IMR-90 (cell line): ENCODE data around the gene DUSP11. TPM values are rescaled to one million over a fixed set of nuclear protein-coding genes. Genes with fewer than 3 reads are reported as not detected.

Experiments used
- ATAC-seq: fragments of 200-7000 bp; cut with Tn5 transposase; 2 replicates; pipeline ENCODE4 v1.9.1; 2020; ENCODE audit warnings: low read depth, mild to moderate bottlenecking, moderate library complexity
- BruUV-seq: library from RNA; stranded (reverse); fragments of 400-500 nt; replicated peaks from 2 replicates; lab custom pipeline; 2021; lab: Mats Ljungman, UMichigan
- CTCF ChIA-PET: fragments of 300-600 bp; formaldehyde crosslinking; extraction: SDS; loops from one replicate; lab custom pipeline; 2021; ENCODE audit warnings: antibody characterized with exemption; lab: Yijun Ruan, JAX
- POLR2A ChIA-PET: fragments of 300-600 bp; sonication (Branson Sonifier 250); formaldehyde crosslinking; loops from one replicate; lab custom pipeline; 2022; ENCODE audit warnings: antibody characterized with exemption; ENCODE audit not compliant: unreplicated experiment; lab: Charles Lee
- DNase-seq: peaks from one replicate; pipeline ENCODE4 v3.0.0; 2013
- H2AFZ ChIP-seq: replicated peaks from 2 replicates; pipeline ENCODE3; 2013; ENCODE audit warnings: low read length, mild to moderate bottlenecking; ENCODE audit not compliant: poor library complexity
- H2AK5ac ChIP-seq: 2 replicates; pipeline ENCODE4 v1.6.1; 2013; ENCODE audit warnings: low read depth, low read length, inconsistent platforms
- H2AK9ac ChIP-seq: replicated peaks from 2 replicates; pipeline ENCODE3; 2013; ENCODE audit warnings: mild to moderate bottlenecking, low read depth, low read length, moderate library complexity; ENCODE audit not compliant: poor library complexity
- H2BK120ac ChIP-seq: 2 replicates; pipeline ENCODE4 v1.6.1; 2013; ENCODE audit warnings: low read depth, low read length, inconsistent platforms
- H2BK15ac ChIP-seq: 3 replicates; pipeline ENCODE4 v1.6.1; 2013; ENCODE audit warnings: low read depth, low read length, inconsistent platforms
- H2BK20ac ChIP-seq: 2 replicates; pipeline ENCODE4 v1.6.1; 2013; ENCODE audit warnings: low read depth, mild to moderate bottlenecking, inconsistent platforms, low read length, moderate library complexity
- H2BK5ac ChIP-seq: 2 replicates; pipeline ENCODE4 v1.6.1; 2013; ENCODE audit warnings: mild to moderate bottlenecking, low read depth, low read length, inconsistent platforms; ENCODE audit not compliant: poor library complexity, severe bottlenecking
- H3K14ac ChIP-seq: replicated peaks from 2 replicates; pipeline ENCODE4 v1.6.1; 2013; ENCODE audit warnings: low read depth, low read length, inconsistent platforms
- H3K18ac ChIP-seq: 2 replicates; pipeline ENCODE4 v1.6.1; 2013; ENCODE audit warnings: low read depth, low read length, control low read depth
- H3K23ac ChIP-seq: 2 replicates; pipeline ENCODE4 v1.6.1; 2013; ENCODE audit warnings: low read depth, low read length, inconsistent platforms
- H3K27ac ChIP-seq: 2 replicates; pipeline ENCODE4 v1.5.1; 2013; ENCODE audit warnings: mild to moderate bottlenecking, control low read depth, low read length; ENCODE audit not compliant: insufficient read depth
- H3K27me3 ChIP-seq: 2 replicates; pipeline ENCODE4 v1.6.1; 2013; ENCODE audit warnings: low read length; ENCODE audit not compliant: control insufficient read depth, insufficient read depth
- H3K36me3 ChIP-seq: 2 replicates; pipeline ENCODE4 v1.6.1; 2013; ENCODE audit warnings: low read length, mixed read lengths; ENCODE audit not compliant: control insufficient read depth, insufficient read depth
- H3K4ac ChIP-seq: 2 replicates; pipeline ENCODE4 v1.6.1; 2013; ENCODE audit warnings: low read depth, low read length, inconsistent platforms
- H3K4me1 ChIP-seq: 2 replicates; pipeline ENCODE4 v1.6.1; 2013; ENCODE audit warnings: low read length, mixed read lengths; ENCODE audit not compliant: control insufficient read depth, insufficient read depth
- H3K4me2 ChIP-seq: 2 replicates; pipeline ENCODE4 v1.6.1; 2013; ENCODE audit warnings: low read depth, mild to moderate bottlenecking, control low read depth, low read length, moderate library complexity
- H3K4me3 ChIP-seq: 2 replicates; pipeline ENCODE4 v1.5.1; 2013; ENCODE audit warnings: low read depth, mild to moderate bottlenecking, control low read depth, low read length, moderate library complexity; ENCODE audit not compliant: insufficient read depth
- H3K56ac ChIP-seq: 2 replicates; pipeline ENCODE4 v1.6.1; 2013; ENCODE audit warnings: low read length, inconsistent platforms; ENCODE audit not compliant: insufficient read depth; ENCODE audit errors: extremely low read depth
- H3K79me1 ChIP-seq, 2 experiments: 2 replicates each; pipeline ENCODE4 v1.6.1; 2013; ENCODE audit warnings: low read length in 2 of 2, inconsistent platforms in 1 of 2, low read depth in 1 of 2
- H3K9ac ChIP-seq: 2 replicates; pipeline ENCODE4 v1.6.1; 2013; ENCODE audit warnings: low read depth, low read length, control low read depth
- H3K9me1 ChIP-seq: 2 replicates; pipeline ENCODE4 v1.6.1; 2013; ENCODE audit warnings: low read length, inconsistent platforms; ENCODE audit not compliant: insufficient read depth
- H3K9me3 ChIP-seq: 2 replicates; pipeline ENCODE4 v1.6.1; 2013; ENCODE audit warnings: low read length; ENCODE audit not compliant: control insufficient read depth, insufficient read depth
- H4K20me1 ChIP-seq: 2 replicates; pipeline ENCODE4 v1.6.1; 2013; ENCODE audit warnings: low read length, inconsistent platforms; ENCODE audit not compliant: insufficient read depth
- H4K5ac ChIP-seq: 2 replicates; pipeline ENCODE4 v1.6.1; 2013; ENCODE audit warnings: mild to moderate bottlenecking, low read depth, low read length, control low read depth
- H4K8ac ChIP-seq, 2 experiments: 2 replicates each; pipeline ENCODE4 v1.6.1; 2013; ENCODE audit warnings: low read depth in 2 of 2, low read length in 2 of 2, control low read depth in 1 of 2, inconsistent platforms in 1 of 2
- H4K91ac ChIP-seq: 2 replicates; pipeline ENCODE4 v1.6.1; 2013; ENCODE audit warnings: low read depth, low read length, inconsistent platforms; ENCODE audit not compliant: insufficient read depth
- CEBPB ChIP-seq: IDR thresholded peaks from 2 replicates; pipeline ENCODE4 v1.6.1; 2012; ENCODE audit warnings: low read depth, low read length, improper control_type of control experiment
- FOS ChIP-seq: fragments of 150-350 bp; IDR thresholded peaks from 2 replicates; pipeline ENCODE4 v1.6.1; 2016; ENCODE audit warnings: low read depth, low read length
- WGBS, 2 experiments: methylation state at CpG; one replicate each; pipeline versions ENCODE4 v1.1.5 to v1.1.7; 2013; ENCODE audit warnings: missing lambda C conversion rate in 2 of 2; ENCODE audit not compliant: insufficient read length in 1 of 2; ENCODE audit errors: extremely low coverage in 2 of 2; 5-methylcytosine and 5-hydroxymethylcytosine counted together
- dilution Hi-C: fragments of 300-500 bp; cut with HindIII; formaldehyde crosslinking; loops from one replicate; pipeline ENCODE4 v1.14.3; 2018; ENCODE audit warnings: low sequenced_read_pairs; ENCODE audit not compliant: unreplicated experiment
- in situ Hi-C: fragments of 300-500 bp; cut with MboI; formaldehyde crosslinking; loops from 3 replicates; pipeline ENCODE4 v1.14.3; 2019; ENCODE audit warnings: low sequenced_read_pairs, inconsistent platforms, mixed read lengths
- intact Hi-C: fragments of 100-400 bp; cut with micrococcal nuclease; formaldehyde crosslinking; loops from 2 replicates; pipeline ENCODE4 v1.10.0; 2022
- polyA plus RNA-seq, 3 experiments: library from polyadenylated mRNA; depleted of rRNA; stranded (reverse); fragments of >200 nt; gene quantifications; 2 replicates each; pipeline ENCODE4 v1.2.3, GENCODE V29; 2012; ENCODE audit warnings: low replicate concordance in 1 of 3
- total RNA-seq: library from RNA; depleted of rRNA; stranded (reverse); fragments of >200 nt; gene quantifications from 2 replicates; pipeline ENCODE4 v1.2.3, GENCODE V29; 2012

Gene DUSP11
- total and polyA plus RNA-seq, 2 of the 4 experiments (the other 2 are of a cell fraction): 22.4 to 25.6 TPM

- Histone ChIP-seq H3K36me3 (no peaks in the 10 kb centered on the region), H3K9ac (no peak overlapping the region), H3K56ac (no peak overlapping the region), H2AFZ (no peak overlapping the region), H3K23ac (no peak overlapping the region), H2BK120ac (no peak overlapping the region), H2BK20ac (no peak overlapping the region), H3K9me1 (no peaks in the 10 kb centered on the region), H3K4me3 (no peak overlapping the region), H3K4me1 (no peaks in the 10 kb centered on the region), H3K27me3 (peaks cover 6% of the 10 kb centered on the region), H2BK15ac (no peak overlapping the region), H3K4me2 (no peak overlapping the region), H2AK5ac (no peak overlapping the region), H3K18ac (no peak overlapping the region), H2BK5ac (no peak overlapping the region), H3K79me1 (peaks cover 9 to 29% of the 10 kb centered on the region in 2 experiments; a peak in 3 of 4 replicates), H3K14ac (no peak overlapping the region), H3K27ac (no peak overlapping the region), H2AK9ac (no peak overlapping the region), H4K5ac (no peak overlapping the region), H3K4ac (no peak overlapping the region), H4K20me1 (no peaks in the 10 kb centered on the region), H4K8ac (no peak overlapping the region), H4K91ac (no peak overlapping the region), H3K9me3 (no peaks in the 10 kb centered on the region)
- ATAC-seq (no peak), DNase-seq (peak; percentile 52)
- POLR2A ChIA-PET: no interaction called here
- 50% methylated on average over 1 of the region's 4 CpGs; no CpG with 5 or more reads in 1 of the 2 experiments for WGBS, 2 experiments
- dilution Hi-C loops (loop anchor here (25.0 kb wide), 1 partner anchor 287 kb away; no protein-coding TSS in a partner anchor), in situ Hi-C loops (loop anchor here (10.0 to 25.0 kb wide), 2 partner anchors 159 to 312 kb away; partner anchors contain the start of genes BOLA3 and TET3), intact Hi-C loops (no loop called here)
- CTCF ChIA-PET: interaction anchor here (2.0 kb wide), 2 partner anchors 324 to 510 kb away, joined by 7 to 9 read pairs; no protein-coding TSS in a partner anchor
- BruUV-seq: no TSS peak
- TF ChIP-seq CEBPB (peak; percentile 61; the same call in 1 of the 2 replicates), FOS (no peak)
Observed at GRCh38 chr2:73825408-73825807, 45.5 kb upstream of the DUSP11 start.
